ENCODE measurements around the gene PPFIA1.

PPFIA1 gene

GRCh38 chr11:70414341-70415100 is 144.0 kb downstream of the PPFIA1 start:
- Histone ChIP-seq H3K4me3 (replicated peaks; ENCODE audit: insufficient read depth, low read length) (no peak overlapping the region), H3K27me3 (ENCODE audit: insufficient read depth, poor library complexity, severe bottlenecking) (peaks cover 35% of the 10 kb centered on the region), H3K27ac (replicated peaks) (no peak overlapping the region)
- no peak for DNase-seq (ENCODE audit: low read depth in 1 of 2, low spot score in 1 of 2)
- TF ChIP-seq REST (IDR thresholded peaks at IDR 0.05; ENCODE audit: insufficient replicate concordance, low read depth) (no peak), SPI1 (IDR thresholded peaks at IDR 0.05; ENCODE audit: borderline replicate concordance, low read depth) (no peak), POLR2AphosphoS5 (IDR thresholded peaks at IDR 0.05; ENCODE audit: low read depth) (no peak), CTCF (IDR thresholded peaks at IDR 0.05; ENCODE audit: insufficient read depth, low read length) (no peak), GABPA (IDR thresholded peaks at IDR 0.05; ENCODE audit: low read depth) (no peak)

- TF ChIP-seq REST (IDR thresholded peaks at IDR 0.05; ENCODE audit: insufficient replicate concordance, low read depth) (no peak), POLR2AphosphoS5 (IDR thresholded peaks at IDR 0.05; ENCODE audit: low read depth) (no peak), CTCF (IDR thresholded peaks at IDR 0.05; ENCODE audit: insufficient read depth, low read length) (no peak), SPI1 (IDR thresholded peaks at IDR 0.05; ENCODE audit: borderline replicate concordance, low read depth) (no peak), GABPA (IDR thresholded peaks at IDR 0.05; ENCODE audit: low read depth) (no peak)
- DNase-seq (ENCODE audit: low read depth in 1 of 2, low spot score in 1 of 2) = no peak
- Histone ChIP-seq H3K4me3 (replicated peaks; ENCODE audit: insufficient read depth, low read length) (no peak overlapping the region), H3K27me3 (ENCODE audit: insufficient read depth, poor library complexity, severe bottlenecking) (peaks cover 30% of the 10 kb centered on the region), H3K27ac (replicated peaks) (no peak overlapping the region)
Measured at GRCh38 chr11:70415191-70415590, 144.7 kb downstream of the PPFIA1 start.

- H3K27ac ChIP-seq (replicated peaks) = no peak overlapping the region
Measured at GRCh38 chr11:70415642-70416395, 145.3 kb downstream of the PPFIA1 start.

More at GRCh38 chr11:70415642-70416395, 145.3 kb downstream of the PPFIA1 start:
- no peak overlapping the region for H3K4me3 ChIP-seq (replicated peaks; ENCODE audit: insufficient read depth, low read length)
- DNase-seq (ENCODE audit: low read depth in 1 of 2, low spot score in 1 of 2) = peak; percentile 78 to 81
- no peak for TF ChIP-seq CTCF (IDR thresholded peaks at IDR 0.05; ENCODE audit: insufficient read depth, low read length)
- no peak for TF ChIP-seq POLR2AphosphoS5 (IDR thresholded peaks at IDR 0.05; ENCODE audit: low read depth)
- TF ChIP-seq REST (IDR thresholded peaks at IDR 0.05; ENCODE audit: insufficient replicate concordance, low read depth) = no peak
- no peak for TF ChIP-seq GABPA (IDR thresholded peaks at IDR 0.05; ENCODE audit: low read depth)
- TF ChIP-seq SPI1 (IDR thresholded peaks at IDR 0.05; ENCODE audit: borderline replicate concordance, low read depth) = no peak
- H3K27me3 ChIP-seq (ENCODE audit: insufficient read depth, poor library complexity, severe bottlenecking) = peaks cover 23% of the 10 kb centered on the region

All from HL-60 (cell line).